Activated naive CD8-positive, alpha-beta T cell treated with anti-CD3 and anti-CD28 coated beads, Interleukin-2, amount 50 U/mL, for 16 hours (primary cell): ENCODE results near the gene PHLDB3.
"Not testable (repeated sequence)": the region's sequence is repeated elsewhere in the genome, so short reads cannot be mapped to it uniquely, and the experiment has no call there.

ENCODE experiments used
- DNase-seq: peaks from one replicate; pipeline ENCODE4 v3.0.0-alpha.2; 2020; ENCODE audit warnings: low read depth, low spot score

PHLDB3 gene

DNA sequence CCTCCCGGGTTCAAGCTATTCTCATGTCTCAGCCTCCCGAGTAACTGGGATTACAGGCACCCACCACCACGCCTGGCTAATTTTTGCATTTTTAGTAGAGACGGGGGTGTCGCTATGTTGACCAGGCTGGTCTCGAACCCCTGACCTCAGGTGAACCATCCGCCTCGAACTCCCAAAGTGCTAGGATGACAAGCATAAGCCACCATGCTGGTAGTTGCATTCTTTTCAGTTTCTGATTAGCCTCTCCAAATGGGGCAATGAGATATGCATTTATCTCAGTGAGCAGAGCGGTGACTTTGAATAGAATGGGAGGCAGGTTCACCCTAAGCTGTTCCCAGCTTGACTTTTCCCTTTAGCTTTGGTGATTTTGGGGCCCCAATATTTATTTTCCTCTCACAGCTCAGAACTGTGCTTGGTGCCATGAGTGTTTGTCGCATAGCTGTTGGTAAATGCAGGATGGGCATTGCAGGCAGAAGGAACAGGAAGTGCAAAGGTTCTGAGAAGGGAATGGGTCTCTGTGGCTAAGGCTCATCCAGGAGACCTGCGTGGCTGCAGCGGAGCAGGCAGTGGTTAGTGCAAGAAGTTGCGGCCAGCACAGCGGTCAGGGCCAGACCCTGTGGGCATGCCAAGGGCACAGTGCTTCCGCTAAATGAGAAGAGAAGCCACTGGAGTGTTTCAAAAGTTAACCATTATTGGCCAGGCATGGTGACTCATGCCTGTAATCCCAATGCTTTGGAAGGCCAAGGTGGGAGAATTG is 59.8 kb downstream of the PHLDB3 start:
- DNase-seq: no peak

DNA sequence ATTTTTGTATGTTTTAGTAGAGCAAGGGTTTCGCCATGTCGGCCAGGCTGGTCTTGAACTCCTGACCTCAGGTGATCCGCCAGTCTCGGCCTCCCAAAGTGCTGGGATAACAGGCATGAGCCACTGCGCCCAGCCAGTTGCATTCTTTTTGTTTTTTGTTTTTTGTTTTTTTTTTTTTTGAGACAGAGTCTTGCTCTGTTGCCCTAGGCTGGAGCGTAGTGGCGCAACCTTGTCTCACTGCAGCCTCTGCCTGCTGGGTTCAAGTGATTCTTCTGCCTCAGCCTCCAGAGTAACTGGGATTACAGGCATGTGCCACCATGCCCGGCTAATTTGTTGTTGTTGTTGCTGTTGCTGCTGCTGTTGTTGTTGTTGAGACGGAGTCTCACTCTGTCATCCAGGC is 60.5 kb downstream of the PHLDB3 start:
- DNase-seq: not testable (repeated sequence)

DNA sequence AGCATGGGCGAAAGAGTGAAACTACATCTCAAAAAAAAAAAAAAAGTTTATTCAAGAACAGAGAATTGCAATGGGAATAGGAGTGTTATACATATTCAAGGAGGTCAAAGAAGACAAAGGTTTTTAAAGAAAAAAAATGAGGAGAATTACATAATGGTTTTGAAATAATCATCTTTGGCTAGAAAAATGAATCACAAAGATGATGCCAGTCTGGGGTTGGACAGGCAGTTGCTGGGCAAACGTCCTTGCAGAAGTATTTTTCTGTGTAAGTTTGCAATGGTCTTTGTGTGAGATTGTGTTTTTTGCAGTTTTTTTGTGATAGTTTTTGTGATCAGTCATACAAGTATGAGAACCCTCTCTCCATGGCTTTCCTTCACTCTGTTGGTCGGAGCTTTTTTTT is 62.8 kb downstream of the PHLDB3 start:
- DNase-seq: no peak

DNA sequence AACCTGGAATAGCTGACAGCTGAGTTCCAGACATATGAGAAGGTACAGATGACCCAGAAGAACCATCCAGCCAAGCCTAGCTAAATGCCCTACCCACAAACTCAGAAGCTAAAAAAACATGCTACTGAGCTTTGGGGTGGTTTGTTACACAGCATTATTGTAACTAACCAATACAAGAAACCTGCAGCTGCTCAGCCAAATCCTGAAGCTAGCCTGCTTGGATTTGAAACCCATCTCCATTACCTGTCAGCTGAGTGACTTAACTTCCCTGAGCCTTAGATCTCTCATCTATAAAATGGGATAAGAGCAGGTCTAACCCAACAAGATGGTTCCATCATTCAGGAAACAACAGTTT is 64.9 kb downstream of the PHLDB3 start:
- no peak for DNase-seq

DNA sequence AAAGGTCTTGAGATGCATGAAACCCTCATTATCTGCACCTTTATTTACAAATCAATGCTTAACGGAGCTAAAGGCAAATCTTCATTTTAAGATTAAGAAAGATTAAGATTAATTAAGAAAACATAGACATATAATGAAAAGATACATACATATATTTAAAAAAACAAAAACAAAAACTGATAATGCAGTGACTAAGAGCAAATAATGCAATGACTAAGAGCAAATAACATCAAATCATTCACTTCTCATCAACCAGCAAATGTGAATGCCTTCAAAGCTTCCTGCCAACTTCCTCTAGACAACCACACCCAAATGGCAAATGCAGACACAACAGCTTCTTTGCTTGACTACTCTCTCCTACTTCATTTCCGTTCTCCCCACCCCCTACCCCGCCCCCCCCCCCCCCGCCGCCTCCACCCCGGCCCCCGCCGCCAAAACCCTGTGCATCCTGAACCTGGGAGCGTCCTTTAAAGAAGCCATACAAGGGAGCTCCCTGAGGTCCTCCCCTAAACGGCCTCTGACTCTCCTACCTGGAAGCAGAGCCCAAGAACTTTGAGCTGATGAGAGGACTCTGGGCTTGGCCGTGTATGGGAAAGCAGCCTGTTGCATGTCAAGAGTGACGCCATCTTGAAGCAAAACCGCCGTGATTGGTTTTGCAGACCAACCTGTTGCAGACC is 65.4 kb downstream of the PHLDB3 start:
- DNase-seq: no peak

DNA sequence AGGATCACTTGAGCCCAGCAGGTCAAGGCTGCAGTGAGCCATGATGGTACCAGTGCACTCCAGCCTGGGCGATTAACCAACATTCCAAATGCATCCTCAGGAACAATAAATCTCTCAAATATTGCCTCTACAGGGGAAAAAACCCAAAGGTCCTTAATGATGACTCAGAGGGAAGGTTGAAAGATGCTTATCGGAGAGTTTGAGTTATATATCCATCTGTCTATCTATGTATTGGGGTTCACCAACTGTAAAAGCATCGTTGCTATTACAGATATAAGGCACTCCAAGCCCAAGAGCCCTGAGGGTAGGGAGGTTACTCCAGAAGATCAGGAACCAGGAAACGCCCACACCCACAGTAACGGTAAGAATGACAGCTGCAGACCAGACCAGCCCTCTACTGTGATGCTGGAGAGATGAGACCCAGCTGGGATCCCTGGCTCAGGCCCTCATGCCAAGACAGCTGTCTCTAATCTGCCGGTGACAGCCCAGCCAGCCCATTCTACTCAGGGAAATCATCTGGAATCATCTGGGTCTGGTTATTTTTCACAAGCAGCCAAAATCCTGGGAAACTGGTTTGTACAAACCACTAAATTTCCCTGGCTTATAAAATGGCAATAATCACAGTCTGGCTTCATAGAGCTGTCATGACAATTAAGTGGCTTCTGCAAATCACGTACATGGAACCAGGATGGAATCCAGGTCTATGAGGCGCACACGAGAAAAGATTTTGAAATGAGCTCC is 66.1 kb downstream of the PHLDB3 start:
- no peak for DNase-seq

DNA sequence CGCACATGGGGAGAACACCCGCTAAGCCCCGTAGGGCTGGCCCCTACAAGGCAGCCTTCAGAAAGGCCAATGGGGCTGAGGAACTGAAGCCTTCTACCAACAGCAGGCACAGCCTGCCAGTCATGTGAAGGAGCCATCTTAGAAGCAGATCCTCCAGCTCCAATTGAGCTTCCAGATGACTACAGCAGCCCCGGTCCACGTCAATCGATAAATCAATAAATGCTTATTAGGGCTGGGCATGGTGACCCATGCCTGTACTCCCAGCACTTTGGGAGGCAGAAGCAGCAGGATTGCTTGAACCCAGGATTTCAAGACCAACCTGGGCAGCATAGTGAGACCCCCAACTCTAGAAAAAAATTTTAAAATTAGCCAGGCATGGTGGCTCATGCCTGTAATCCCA is 66.8 kb downstream of the PHLDB3 start:
- no peak for DNase-seq

DNA sequence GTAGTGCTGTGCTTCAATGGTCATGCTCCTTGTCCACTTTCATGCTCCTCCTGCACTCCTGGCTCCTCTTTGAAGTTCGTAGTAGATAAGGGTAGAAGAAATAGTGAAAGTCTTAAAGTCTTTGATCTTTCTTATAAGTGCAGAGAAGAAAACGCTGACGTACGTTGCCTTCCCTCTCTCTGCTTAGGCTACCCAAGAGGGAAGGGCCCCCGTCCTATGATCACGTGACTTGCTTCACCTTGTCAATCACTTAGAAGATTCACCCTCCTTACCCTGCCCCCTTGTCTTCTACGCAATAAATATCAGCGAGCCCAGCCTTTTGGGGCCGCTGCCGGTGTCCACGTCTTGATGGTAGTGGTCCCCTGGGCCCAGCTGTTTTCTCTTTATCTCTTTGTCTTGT is 67.3 kb downstream of the PHLDB3 start:
- DNase-seq: not testable (repeated sequence)

DNA sequence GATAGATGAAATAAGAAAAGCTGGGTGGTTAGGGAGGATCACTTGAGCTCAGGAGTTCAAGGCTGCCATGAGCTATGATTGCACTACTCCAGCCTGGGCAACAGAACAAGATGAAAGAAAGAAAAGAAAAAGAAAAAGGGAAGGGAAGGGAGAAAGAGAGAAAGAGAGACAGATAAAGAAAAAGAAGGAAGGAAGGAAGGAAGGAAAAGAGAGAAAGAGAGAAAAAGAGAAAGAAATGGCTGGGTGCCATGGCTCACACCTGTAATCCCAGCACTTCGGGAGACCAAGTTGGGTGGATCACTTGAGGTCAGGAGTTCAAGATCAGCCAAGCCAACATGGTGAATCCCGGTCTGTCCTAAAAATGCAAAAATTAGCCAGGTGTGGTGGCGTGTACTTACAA is 68.8 kb downstream of the PHLDB3 start:
- no peak for DNase-seq

DNA sequence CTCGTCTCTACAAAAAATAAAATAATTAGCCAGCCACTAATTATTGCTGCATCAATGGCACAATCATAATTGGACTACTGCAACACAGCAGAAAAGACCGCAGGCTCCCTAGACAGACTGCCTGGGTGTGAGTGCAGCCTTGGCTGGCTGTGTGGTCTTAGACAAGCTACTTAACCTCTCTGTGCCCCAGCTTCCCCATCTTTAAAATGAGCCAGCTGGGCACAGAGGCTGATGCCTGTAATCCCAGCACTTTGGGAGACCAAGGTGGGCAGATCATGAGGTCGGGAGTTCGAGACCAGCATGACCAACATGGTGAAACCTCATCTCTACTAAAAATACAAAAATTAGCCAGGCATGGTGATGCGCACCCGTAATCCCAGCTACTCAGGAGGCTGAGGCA is 70.9 kb downstream of the PHLDB3 start:
- DNase-seq: no peak

DNA sequence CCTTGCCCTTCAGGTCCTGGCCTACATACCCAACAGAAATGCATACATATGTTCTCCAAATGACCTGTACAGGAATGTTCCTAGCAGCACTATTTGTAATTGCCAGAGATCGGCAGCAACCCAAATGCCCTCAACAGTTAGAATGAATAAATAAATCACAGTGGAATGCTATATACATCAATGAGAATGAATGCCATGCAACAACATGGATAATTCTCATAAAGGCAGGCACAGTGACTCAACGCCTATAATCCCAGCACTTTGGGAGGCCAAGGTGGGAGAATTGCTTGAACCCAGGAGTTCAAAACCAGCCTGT is 71.2 kb downstream of the PHLDB3 start:
- DNase-seq: no peak

DNA sequence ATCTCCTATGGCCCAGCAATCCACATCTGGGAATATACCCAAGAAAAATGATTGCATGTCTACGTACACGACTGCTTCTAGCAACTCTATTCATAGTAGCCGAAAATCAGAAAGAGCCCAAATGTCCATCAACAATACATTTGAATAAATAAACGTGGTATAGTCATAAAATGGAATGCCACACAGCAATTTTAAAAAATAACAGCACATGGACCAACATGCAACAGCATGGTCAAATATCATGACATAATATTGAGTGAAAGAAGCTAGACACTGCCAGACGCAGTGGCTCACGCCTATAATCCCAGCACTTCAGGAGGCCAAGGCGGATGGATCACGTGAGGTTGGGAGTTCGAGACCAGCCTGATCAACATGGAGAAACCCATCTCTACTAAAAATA is 73.6 kb downstream of the PHLDB3 start:
- DNase-seq: no peak

DNA sequence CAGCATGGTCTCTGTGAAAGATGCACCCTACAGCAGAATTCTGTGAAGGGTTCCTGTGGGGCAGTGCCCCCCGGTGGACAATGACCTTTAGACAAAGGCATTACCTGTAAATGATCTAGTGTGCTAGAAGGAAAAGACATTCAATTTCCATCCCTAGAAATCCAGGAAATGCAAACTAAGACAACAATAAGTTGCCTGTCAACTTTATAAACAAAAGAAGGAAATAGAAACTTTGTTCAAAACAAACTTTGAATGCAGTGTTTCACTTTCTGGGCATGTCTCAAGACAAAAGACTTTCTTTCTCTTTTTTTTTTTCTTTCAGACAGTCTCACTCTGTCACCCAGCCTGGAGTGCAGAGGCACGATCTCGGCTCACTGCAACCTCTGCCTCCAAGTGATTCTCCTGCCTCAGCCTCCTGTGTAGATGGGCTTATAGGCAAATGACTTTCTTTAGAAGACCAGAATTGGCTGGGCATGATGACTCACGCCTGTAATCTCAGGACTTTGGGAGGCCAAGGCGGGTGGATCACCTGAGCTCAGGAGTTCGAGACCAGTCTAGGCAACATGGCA is 74.3 kb downstream of the PHLDB3 start:
- DNase-seq: no peak

DNA sequence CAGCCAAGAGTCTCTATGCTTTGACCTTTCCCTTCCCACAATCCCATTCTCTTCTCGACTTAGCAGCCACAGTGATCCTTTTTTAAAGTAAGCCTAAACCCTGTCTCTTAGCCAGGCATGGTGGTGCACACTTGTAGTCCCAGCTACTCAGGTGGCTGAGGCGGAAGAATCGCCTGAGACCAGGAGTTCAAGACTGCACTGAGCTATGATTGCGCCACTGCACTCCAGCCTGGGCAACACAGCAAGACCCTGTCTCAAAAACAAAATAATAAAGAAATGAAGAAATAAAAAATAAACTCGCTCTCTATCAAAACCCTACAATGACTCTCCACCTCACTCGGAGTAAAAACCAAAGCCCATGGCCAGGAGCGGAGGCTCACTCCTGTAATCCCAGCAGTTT is 75.2 kb downstream of the PHLDB3 start:
- DNase-seq: no peak

DNA sequence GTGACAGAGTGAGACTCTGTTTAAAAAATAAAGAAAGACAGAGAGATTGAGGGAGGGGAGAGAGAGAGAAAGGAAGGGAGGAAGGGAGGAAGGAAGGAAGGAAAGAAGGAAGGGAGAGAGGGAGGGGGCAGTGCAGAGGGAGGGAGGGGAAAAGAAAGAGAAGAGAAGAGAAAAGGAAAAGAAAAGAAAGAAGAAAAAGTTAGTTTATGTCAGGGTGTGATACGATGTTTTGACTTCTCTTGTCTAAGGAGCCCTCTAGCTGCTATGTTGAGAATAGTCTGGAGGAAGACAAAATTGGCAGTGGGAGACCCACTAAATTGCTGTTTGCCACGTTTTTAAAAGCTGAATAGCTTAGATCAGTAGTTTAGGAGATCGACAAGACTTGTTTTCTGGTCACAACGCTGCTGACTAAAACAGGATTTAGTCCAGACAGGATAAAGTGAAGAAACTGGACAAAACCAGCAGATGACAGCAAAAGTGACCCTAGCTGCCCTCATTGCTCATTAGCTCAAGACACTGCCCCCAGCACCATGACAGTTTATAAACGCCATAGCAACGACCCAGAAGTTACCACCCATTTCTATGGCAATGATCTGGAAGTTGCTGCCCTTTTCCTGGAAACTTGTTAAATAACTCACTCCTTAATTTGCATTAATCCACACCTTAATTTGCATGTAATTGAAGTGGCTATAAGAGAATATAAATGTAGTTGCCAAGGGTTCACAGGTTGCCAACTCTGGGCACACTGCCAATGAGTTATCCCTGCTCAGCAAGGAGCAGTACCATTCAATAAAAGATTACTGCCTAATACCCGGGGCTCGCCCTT is 78.8 kb downstream of the PHLDB3 start:
- no peak for DNase-seq
